ENCODE measurements around the gene CATSPER4. TPM values are rescaled to one million over a fixed set of nuclear protein-coding genes. Genes with fewer than 3 reads are reported as not detected.

The CATSPER4 gene
- total RNA-seq, 1 experiment from 2014 or later, result 0.35 TPM

- TF ChIP-seq, protein P1, sequence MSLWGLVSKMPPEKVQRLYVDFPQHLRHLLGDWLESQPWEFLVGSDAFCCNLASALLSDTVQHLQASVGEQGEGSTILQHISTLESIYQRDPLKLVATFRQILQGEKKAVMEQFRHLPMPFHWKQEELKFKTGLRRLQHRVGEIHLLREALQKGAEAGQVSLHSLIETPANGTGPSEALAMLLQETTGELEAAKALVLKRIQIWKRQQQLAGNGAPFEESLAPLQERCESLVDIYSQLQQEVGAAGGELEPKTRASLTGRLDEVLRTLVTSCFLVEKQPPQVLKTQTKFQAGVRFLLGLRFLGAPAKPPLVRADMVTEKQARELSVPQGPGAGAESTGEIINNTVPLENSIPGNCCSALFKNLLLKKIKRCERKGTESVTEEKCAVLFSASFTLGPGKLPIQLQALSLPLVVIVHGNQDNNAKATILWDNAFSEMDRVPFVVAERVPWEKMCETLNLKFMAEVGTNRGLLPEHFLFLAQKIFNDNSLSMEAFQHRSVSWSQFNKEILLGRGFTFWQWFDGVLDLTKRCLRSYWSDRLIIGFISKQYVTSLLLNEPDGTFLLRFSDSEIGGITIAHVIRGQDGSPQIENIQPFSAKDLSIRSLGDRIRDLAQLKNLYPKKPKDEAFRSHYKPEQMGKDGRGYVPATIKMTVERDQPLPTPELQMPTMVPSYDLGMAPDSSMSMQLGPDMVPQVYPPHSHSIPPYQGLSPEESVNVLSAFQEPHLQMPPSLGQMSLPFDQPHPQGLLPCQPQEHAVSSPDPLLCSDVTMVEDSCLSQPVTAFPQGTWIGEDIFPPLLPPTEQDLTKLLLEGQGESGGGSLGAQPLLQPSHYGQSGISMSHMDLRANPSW (CRISPR knock-in tag; conservative IDR thresholded peaks at IDR 0.05; ENCODE audit: low read depth), result no peak
These were observed 31.3 kb upstream of the CATSPER4 start, which contains the start of gene FAM110D (continued) for GRCh38 chr1:26158908-26159742.

- Mint-ChIP-seq H3K4me1 (peaks cover 61% of the 10 kb centered on the region), H3K9me3 (no peaks in the 10 kb centered on the region), H3K4me3 (no peak overlapping the region), H3K27me3 (ENCODE audit: low read depth) (peaks cover 96% of the 10 kb centered on the region), H3K27ac (no peak overlapping the region), H3K36me3 (no peaks in the 10 kb centered on the region)
- ChIA-PET POLR2A (no interaction called here), CTCF (interaction anchor here (1.2 kb wide), 1 partner anchor 10 kb away, joined by 5 read pairs; the partner anchor contains the start of gene ZNF593)
- DNase-seq (ENCODE audit: low spot score) (no peak), ATAC-seq (no peak)
- TF ChIP-seq ZNF219 (CRISPR knock-in tag; IDR thresholded peaks at IDR 0.05; ENCODE audit: borderline replicate concordance), result no peak
- no peak for TF ChIP-seq GRHL2 (CRISPR knock-in tag; IDR thresholded peaks at IDR 0.05; ENCODE audit: insufficient replicate concordance, severe bottlenecking)
- TF ChIP-seq, protein P2, sequence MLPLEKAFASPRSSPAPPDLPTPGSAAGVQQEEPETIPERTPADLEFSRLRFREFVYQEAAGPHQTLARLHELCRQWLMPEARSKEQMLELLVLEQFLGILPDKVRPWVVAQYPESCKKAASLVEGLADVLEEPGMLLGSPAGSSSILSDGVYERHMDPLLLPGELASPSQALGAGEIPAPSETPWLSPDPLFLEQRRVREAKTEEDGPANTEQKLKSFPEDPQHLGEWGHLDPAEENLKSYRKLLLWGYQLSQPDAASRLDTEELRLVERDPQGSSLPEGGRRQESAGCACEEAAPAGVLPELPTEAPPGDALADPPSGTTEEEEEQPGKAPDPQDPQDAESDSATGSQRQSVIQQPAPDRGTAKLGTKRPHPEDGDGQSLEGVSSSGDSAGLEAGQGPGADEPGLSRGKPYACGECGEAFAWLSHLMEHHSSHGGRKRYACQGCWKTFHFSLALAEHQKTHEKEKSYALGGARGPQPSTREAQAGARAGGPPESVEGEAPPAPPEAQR (CRISPR knock-in tag; IDR thresholded peaks at IDR 0.05), result no peak
- no peak for TF ChIP-seq ERG (CRISPR knock-in tag; IDR thresholded peaks at IDR 0.05)
- TF ChIP-seq SP1 (CRISPR knock-in tag; conservative IDR thresholded peaks at IDR 0.05), result no peak
- no peak for TF ChIP-seq ZNF423 (CRISPR knock-in tag; IDR thresholded peaks at IDR 0.05)
- TF ChIP-seq ESRRA (CRISPR knock-in tag; IDR thresholded peaks at IDR 0.05; ENCODE audit: borderline replicate concordance), result no peak
- no peak for TF ChIP-seq NFYB (CRISPR knock-in tag; conservative IDR thresholded peaks at IDR 0.05; ENCODE audit: low read depth)
- TF ChIP-seq PRRX2 (CRISPR knock-in tag; IDR thresholded peaks at IDR 0.05), result no peak
- TF ChIP-seq ZNF671 (CRISPR knock-in tag; IDR thresholded peaks at IDR 0.05), result no peak
- TF ChIP-seq TP53 (CRISPR knock-in tag; IDR thresholded peaks at IDR 0.05), result no peak
- no peak for TF ChIP-seq SOX15 (CRISPR knock-in tag; IDR thresholded peaks at IDR 0.05)
- TF ChIP-seq, protein P3, sequence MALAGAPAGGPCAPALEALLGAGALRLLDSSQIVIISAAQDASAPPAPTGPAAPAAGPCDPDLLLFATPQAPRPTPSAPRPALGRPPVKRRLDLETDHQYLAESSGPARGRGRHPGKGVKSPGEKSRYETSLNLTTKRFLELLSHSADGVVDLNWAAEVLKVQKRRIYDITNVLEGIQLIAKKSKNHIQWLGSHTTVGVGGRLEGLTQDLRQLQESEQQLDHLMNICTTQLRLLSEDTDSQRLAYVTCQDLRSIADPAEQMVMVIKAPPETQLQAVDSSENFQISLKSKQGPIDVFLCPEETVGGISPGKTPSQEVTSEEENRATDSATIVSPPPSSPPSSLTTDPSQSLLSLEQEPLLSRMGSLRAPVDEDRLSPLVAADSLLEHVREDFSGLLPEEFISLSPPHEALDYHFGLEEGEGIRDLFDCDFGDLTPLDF (CRISPR knock-in tag; IDR thresholded peaks at IDR 0.05), result no peak
- TF ChIP-seq HMGXB4 (CRISPR knock-in tag; IDR thresholded peaks at IDR 0.05), result no peak
- no peak for TF ChIP-seq ZNF232 (CRISPR knock-in tag; IDR thresholded peaks at IDR 0.05)
- TF ChIP-seq TCF7 (CRISPR knock-in tag; IDR thresholded peaks at IDR 0.05; ENCODE audit: low read depth), result no peak
- no peak for TF ChIP-seq SMAD4 (CRISPR knock-in tag; IDR thresholded peaks at IDR 0.05)
- TF ChIP-seq, protein P4, sequence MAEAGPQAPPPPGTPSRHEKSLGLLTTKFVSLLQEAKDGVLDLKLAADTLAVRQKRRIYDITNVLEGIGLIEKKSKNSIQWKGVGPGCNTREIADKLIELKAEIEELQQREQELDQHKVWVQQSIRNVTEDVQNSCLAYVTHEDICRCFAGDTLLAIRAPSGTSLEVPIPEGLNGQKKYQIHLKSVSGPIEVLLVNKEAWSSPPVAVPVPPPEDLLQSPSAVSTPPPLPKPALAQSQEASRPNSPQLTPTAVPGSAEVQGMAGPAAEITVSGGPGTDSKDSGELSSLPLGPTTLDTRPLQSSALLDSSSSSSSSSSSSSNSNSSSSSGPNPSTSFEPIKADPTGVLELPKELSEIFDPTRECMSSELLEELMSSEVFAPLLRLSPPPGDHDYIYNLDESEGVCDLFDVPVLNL (CRISPR knock-in tag; IDR thresholded peaks at IDR 0.05; ENCODE audit: borderline replicate concordance, low read depth), result no peak
- no peak for TF ChIP-seq IRF2 (CRISPR knock-in tag; IDR thresholded peaks at IDR 0.05; ENCODE audit: borderline replicate concordance, low read depth)
These were observed 30.7 kb upstream of the CATSPER4 start for GRCh38 chr1:26159743-26160039.
